ENCODE results near the gene TMF1. TPM values are rescaled to one million over a fixed set of nuclear protein-coding genes. Genes with fewer than 3 reads are reported as not detected.

TMF1 gene
- total RNA-seq, 1 donor from 2014 or later = 24.4 TPM

DNA sequence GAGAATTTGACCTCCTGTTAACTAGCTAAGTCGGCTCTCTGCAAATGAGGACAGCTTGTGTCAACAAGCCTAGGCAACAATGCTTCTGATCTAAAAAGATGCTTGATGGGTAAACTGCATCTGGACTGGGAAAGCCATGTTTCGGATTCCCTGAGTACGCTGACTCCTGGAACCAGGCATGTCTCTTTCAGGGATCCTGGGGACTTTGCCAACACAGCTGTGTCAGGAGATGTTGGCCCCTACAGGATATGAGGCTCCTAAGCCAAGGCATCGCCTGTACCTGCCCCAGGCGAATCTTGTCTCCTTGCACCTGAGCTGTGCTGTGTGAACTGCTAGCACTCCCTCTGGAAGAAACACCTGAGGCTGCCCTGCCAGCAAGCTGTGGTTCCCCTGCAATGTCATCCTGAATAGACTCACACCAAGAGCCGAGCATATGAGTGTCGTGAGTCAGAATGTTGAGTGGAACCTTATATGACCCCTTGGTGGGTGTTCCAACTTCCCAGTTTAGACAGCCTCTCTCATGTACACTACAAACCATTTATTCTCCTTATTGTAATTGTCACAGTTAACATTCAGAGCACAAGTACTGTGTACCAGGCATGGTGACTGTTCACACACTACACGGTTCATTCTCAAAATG lies 55.7 kb downstream of the TMF1 start:
- Mint-ChIP-seq H3K36me3 (peaks cover 19% of the 10 kb centered on the region), H3K27me3 (ENCODE audit: insufficient read depth, low read depth) (peaks cover 2% of the 10 kb centered on the region), H3K4me3 (no peak overlapping the region), H3K4me1 (no peaks in the 10 kb centered on the region), H3K9me3 (peaks cover 13% of the 10 kb centered on the region), H3K27ac (no peak overlapping the region)
- Histone ChIP-seq H3K27ac (no peak overlapping the region), H2AFZ (replicated peaks) (no peak overlapping the region), H3K9ac (no peak overlapping the region), H3K79me2 (ENCODE audit: low read depth) (no peaks in the 10 kb centered on the region), H3K4me3 (no peak overlapping the region), H3K9me3 (ENCODE audit: low read depth) (no peaks in the 10 kb centered on the region), H3K36me3 (no peaks in the 10 kb centered on the region), H3K4me2 (no peak overlapping the region), H3K4me1 (no peaks in the 10 kb centered on the region), H3F3A (ENCODE audit: low read depth) (no peaks in the 10 kb centered on the region), H4K20me1 (ENCODE audit: low read depth) (no peaks in the 10 kb centered on the region), H3K27me3 (no peaks in the 10 kb centered on the region)
- no peak for TF ChIP-seq EZH2phosphoT487 (IDR thresholded peaks at IDR 0.05)
- TF ChIP-seq, protein P1, sequence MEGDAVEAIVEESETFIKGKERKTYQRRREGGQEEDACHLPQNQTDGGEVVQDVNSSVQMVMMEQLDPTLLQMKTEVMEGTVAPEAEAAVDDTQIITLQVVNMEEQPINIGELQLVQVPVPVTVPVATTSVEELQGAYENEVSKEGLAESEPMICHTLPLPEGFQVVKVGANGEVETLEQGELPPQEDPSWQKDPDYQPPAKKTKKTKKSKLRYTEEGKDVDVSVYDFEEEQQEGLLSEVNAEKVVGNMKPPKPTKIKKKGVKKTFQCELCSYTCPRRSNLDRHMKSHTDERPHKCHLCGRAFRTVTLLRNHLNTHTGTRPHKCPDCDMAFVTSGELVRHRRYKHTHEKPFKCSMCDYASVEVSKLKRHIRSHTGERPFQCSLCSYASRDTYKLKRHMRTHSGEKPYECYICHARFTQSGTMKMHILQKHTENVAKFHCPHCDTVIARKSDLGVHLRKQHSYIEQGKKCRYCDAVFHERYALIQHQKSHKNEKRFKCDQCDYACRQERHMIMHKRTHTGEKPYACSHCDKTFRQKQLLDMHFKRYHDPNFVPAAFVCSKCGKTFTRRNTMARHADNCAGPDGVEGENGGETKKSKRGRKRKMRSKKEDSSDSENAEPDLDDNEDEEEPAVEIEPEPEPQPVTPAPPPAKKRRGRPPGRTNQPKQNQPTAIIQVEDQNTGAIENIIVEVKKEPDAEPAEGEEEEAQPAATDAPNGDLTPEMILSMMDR (IDR thresholded peaks at IDR 0.05) = no peak
- DNase-seq (ENCODE audit: low spot score) = no peak

DNA sequence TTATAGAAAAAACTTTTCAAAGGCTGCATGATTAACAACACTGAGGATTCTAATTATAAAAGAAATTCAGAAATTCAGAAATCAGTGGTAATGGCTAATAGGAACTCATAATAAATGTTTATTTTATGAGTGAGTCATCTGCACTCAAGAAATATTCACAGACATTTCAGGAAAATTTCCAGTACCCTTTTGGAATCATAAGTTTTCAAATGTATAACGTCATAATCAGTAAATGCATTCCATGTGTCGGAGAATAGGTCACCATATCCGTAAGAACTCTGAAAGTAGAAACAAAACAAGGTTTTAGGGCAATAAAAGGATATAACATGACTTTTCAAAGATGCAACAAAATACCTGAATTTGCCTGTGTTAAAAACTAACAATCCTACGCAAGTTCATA lies 63.4 kb downstream of the TMF1 start:
- no peak for DNase-seq (ENCODE audit: low spot score)
- Histone ChIP-seq H3K36me3 (no peaks in the 10 kb centered on the region), H3K9ac (no peak overlapping the region), H3K4me3 (no peak overlapping the region), H3K27me3 (no peaks in the 10 kb centered on the region), H2AFZ (replicated peaks) (no peak overlapping the region), H3K4me1 (no peaks in the 10 kb centered on the region), H3K27ac (no peak overlapping the region), H4K20me1 (ENCODE audit: low read depth) (no peaks in the 10 kb centered on the region), H3K9me3 (ENCODE audit: low read depth) (no peaks in the 10 kb centered on the region), H3K4me2 (no peak overlapping the region), H3F3A (ENCODE audit: low read depth) (no peaks in the 10 kb centered on the region), H3K79me2 (ENCODE audit: low read depth) (no peaks in the 10 kb centered on the region)
- Mint-ChIP-seq H3K27me3 (ENCODE audit: insufficient read depth, low read depth) (no peaks in the 10 kb centered on the region), H3K27ac (no peak overlapping the region), H3K4me1 (peaks cover 3% of the 10 kb centered on the region), H3K9me3 (peaks cover 13% of the 10 kb centered on the region), H3K36me3 (peaks cover 29% of the 10 kb centered on the region), H3K4me3 (no peak overlapping the region)
- TF ChIP-seq EZH2phosphoT487 (IDR thresholded peaks at IDR 0.05) = no peak
- no peak for TF ChIP-seq EZH2 (IDR thresholded peaks at IDR 0.05)
- TF ChIP-seq, protein P1 (IDR thresholded peaks at IDR 0.05) = no peak

DNA sequence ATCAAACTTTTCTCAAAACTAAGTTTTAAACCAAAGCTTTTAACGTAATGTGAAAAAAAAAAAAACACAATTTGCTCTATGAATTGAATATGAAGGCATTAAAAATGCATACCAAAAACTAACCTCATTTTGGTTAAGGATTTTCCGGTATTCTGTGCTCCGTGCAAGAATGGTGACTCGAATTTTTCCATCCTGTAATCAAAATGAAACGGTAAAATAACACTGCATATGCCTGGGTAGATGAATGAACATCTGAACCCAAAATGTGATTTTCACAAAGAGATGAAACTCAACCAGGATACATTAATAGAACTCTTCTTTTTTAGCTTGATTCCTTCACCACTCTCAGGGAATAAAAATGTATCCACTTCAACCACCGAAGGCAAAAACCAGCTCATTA lies 64.8 kb downstream of the TMF1 start:
- Histone ChIP-seq H3F3A (ENCODE audit: low read depth) (no peaks in the 10 kb centered on the region), H2AFZ (replicated peaks) (no peak overlapping the region), H3K4me1 (no peaks in the 10 kb centered on the region), H3K4me2 (no peak overlapping the region), H3K9me3 (ENCODE audit: low read depth) (no peaks in the 10 kb centered on the region), H4K20me1 (ENCODE audit: low read depth) (no peaks in the 10 kb centered on the region), H3K27me3 (no peaks in the 10 kb centered on the region), H3K27ac (no peak overlapping the region), H3K36me3 (no peaks in the 10 kb centered on the region), H3K4me3 (no peak overlapping the region), H3K79me2 (ENCODE audit: low read depth) (no peaks in the 10 kb centered on the region), H3K9ac (no peak overlapping the region)
- peaks cover 24% of the 10 kb centered on the region for H3K36me3 Mint-ChIP-seq
- TF ChIP-seq, protein P1 (IDR thresholded peaks at IDR 0.05) = no peak
- TF ChIP-seq EZH2phosphoT487 (IDR thresholded peaks at IDR 0.05) = no peak
- H3K9me3 Mint-ChIP-seq = peaks cover 6% of the 10 kb centered on the region
- no peak overlapping the region for H3K4me3 Mint-ChIP-seq
- no peak overlapping the region for H3K27ac Mint-ChIP-seq
- peaks cover 3% of the 10 kb centered on the region for H3K4me1 Mint-ChIP-seq
- DNase-seq (ENCODE audit: low spot score) = no peak
- H3K27me3 Mint-ChIP-seq (ENCODE audit: insufficient read depth, low read depth) = no peaks in the 10 kb centered on the region
